NCI-H1436 (cell line): Measurements from ENCODE around the gene BTG3.

Source experiments
- DNase-seq: peaks from one replicate; lab custom pipeline; 2025; lab: John Stamatoyannopoulos, UW

Gene BTG3

GRCh38 chr21:17585875-17586450 is 26.7 kb downstream of the BTG3 start:
- peak; percentile 25 for DNase-seq

- no peak for DNase-seq
These were observed 28.8 kb downstream of the BTG3 start for GRCh38 chr21:17583898-17584297.

- DNase-seq: no peak
These were observed 32.4 kb downstream of the BTG3 start for GRCh38 chr21:17580319-17580718.

GRCh38 chr21:17578876-17579275 is 33.8 kb downstream of the BTG3 start:
- DNase-seq: no peak

GRCh38 chr21:17578162-17578561 is 34.5 kb downstream of the BTG3 start:
- DNase-seq: no peak

GRCh38 chr21:17577701-17578100 is 35.0 kb downstream of the BTG3 start:
- no peak for DNase-seq

GRCh38 chr21:17576080-17576835 is 36.4 kb downstream of the BTG3 start:
- DNase-seq: no peak

GRCh38 chr21:17575076-17575475 is 37.6 kb downstream of the BTG3 start:
- no peak for DNase-seq

- DNase-seq: no peak
These were observed 40.3 kb downstream of the BTG3 start for GRCh38 chr21:17572431-17572830.

GRCh38 chr21:17570786-17571185 is 41.9 kb downstream of the BTG3 start:
- DNase-seq: no peak

- DNase-seq: no peak
These were observed 52.2 kb downstream of the BTG3 start for GRCh38 chr21:17560377-17561025.

GRCh38 chr21:17554679-17555465 is 57.8 kb downstream of the BTG3 start:
- no peak for DNase-seq

GRCh38 chr21:17554120-17554519 is 58.6 kb downstream of the BTG3 start:
- no peak for DNase-seq

- no peak for DNase-seq
These were observed 60.3 kb downstream of the BTG3 start for GRCh38 chr21:17552410-17552809.

- DNase-seq: no peak
These were observed 61.9 kb downstream of the BTG3 start for GRCh38 chr21:17550671-17551308.

GRCh38 chr21:17548262-17548661 is 64.4 kb downstream of the BTG3 start:
- no peak for DNase-seq

- no peak for DNase-seq
These were observed 67.7 kb downstream of the BTG3 start for GRCh38 chr21:17545007-17545406.
